Astrocyte (in vitro differentiated cells and primary cell): Measurements from ENCODE around the gene MDP1. TPM values are rescaled to one million over a fixed set of nuclear protein-coding genes. Genes with fewer than 3 reads are reported as not detected.

ENCODE experiments used
- DNase-seq: peaks from one replicate; pipeline ENCODE4 v3.0.0-alpha.2; 2010; ENCODE audit warnings: low read depth
- FAIRE-seq: peaks from 2 replicates; lab custom pipeline; 2011; peaks lifted over from hg19 to GRCh38; lab: Jason Lieb, UNC
- H2AFZ ChIP-seq: 2 replicates; pipeline ENCODE4 v1.6.0; 2012; ENCODE audit warnings: low read depth, low read length, inconsistent platforms
- H3K27ac ChIP-seq: 2 replicates; pipeline ENCODE4 v1.5.1; 2011; ENCODE audit warnings: low read depth, low read length, inconsistent platforms
- H3K27me3 ChIP-seq: 2 replicates; pipeline ENCODE4 v1.6.0; 2011; ENCODE audit warnings: low read length, inconsistent platforms; ENCODE audit not compliant: insufficient read depth
- H3K36me3 ChIP-seq: 2 replicates; pipeline ENCODE4 v1.5.1; 2011; ENCODE audit warnings: low read length, inconsistent platforms; ENCODE audit not compliant: insufficient read depth
- H3K4me1 ChIP-seq: 2 replicates; pipeline ENCODE4 v1.5.1; 2011; ENCODE audit warnings: low read length, inconsistent platforms; ENCODE audit not compliant: insufficient read depth
- H3K4me2 ChIP-seq: 2 replicates; pipeline ENCODE4 v1.6.0; 2012; ENCODE audit warnings: low read length, inconsistent platforms
- H3K4me3 ChIP-seq: 2 replicates; pipeline ENCODE4 v1.5.1; 2011; ENCODE audit warnings: low read depth, mild to moderate bottlenecking, low read length, inconsistent platforms; ENCODE audit not compliant: insufficient read depth
- H3K79me2 ChIP-seq: 2 replicates; pipeline ENCODE4 v1.6.0; 2012; ENCODE audit warnings: mild to moderate bottlenecking, low read length, inconsistent platforms; ENCODE audit not compliant: insufficient read depth
- H3K9ac ChIP-seq: 2 replicates; pipeline ENCODE4 v1.6.0; 2012; ENCODE audit warnings: mild to moderate bottlenecking, low read length, inconsistent platforms
- H3K9me3 ChIP-seq: 2 replicates; pipeline ENCODE4 v1.5.1; 2012; ENCODE audit warnings: low read depth, mild to moderate bottlenecking, low read length, inconsistent platforms; ENCODE audit not compliant: insufficient read depth
- H4K20me1 ChIP-seq: 2 replicates; pipeline ENCODE4 v1.6.0; 2012; ENCODE audit warnings: low read length, inconsistent platforms; ENCODE audit not compliant: insufficient read depth
- H3K27ac Mint-ChIP-seq: one replicate; pipeline ENCODE4 v1.8.0; 2021; ENCODE audit warnings: mild to moderate bottlenecking, mixed read lengths; ENCODE audit not compliant: unreplicated experiment
- H3K27me3 Mint-ChIP-seq: one replicate; pipeline ENCODE4 v1.8.0; 2021; ENCODE audit warnings: low read depth, mixed read lengths; ENCODE audit not compliant: unreplicated experiment
- H3K36me3 Mint-ChIP-seq: one replicate; pipeline ENCODE4 v1.8.0; 2021; ENCODE audit warnings: low read depth, mixed read lengths; ENCODE audit not compliant: unreplicated experiment
- H3K4me1 Mint-ChIP-seq: one replicate; pipeline ENCODE4 v1.8.0; 2021; ENCODE audit warnings: low read depth, mixed read lengths; ENCODE audit not compliant: unreplicated experiment
- H3K4me3 Mint-ChIP-seq: one replicate; pipeline ENCODE4 v1.8.0; 2021; ENCODE audit warnings: mild to moderate bottlenecking, moderate library complexity, mixed read lengths; ENCODE audit not compliant: unreplicated experiment
- H3K9me3 Mint-ChIP-seq: one replicate; pipeline ENCODE4 v1.8.0; 2021; ENCODE audit warnings: mild to moderate bottlenecking, mixed read lengths; ENCODE audit not compliant: unreplicated experiment
- EZH2 ChIP-seq: IDR thresholded peaks from 2 replicates; pipeline ENCODE4 v1.6.1; 2012; ENCODE audit warnings: mild to moderate bottlenecking, low read length, inconsistent platforms; ENCODE audit not compliant: insufficient read depth
- total RNA-seq: library from RNA; stranded (reverse); gene quantifications from 2 replicates; pipeline ENCODE4 v1.2.1, GENCODE V29; 2021
- TF ChIP-seq, protein P1 (sequence below): IDR thresholded peaks from 2 replicates; pipeline ENCODE4 v1.5.1; 2011; ENCODE audit warnings: low read depth, mild to moderate bottlenecking, inconsistent platforms, low read length, moderate library complexity; ENCODE audit not compliant: insufficient read depth

The MDP1 gene
- total RNA-seq, 1 donor from 2014 or later = 8.9 TPM

DNA sequence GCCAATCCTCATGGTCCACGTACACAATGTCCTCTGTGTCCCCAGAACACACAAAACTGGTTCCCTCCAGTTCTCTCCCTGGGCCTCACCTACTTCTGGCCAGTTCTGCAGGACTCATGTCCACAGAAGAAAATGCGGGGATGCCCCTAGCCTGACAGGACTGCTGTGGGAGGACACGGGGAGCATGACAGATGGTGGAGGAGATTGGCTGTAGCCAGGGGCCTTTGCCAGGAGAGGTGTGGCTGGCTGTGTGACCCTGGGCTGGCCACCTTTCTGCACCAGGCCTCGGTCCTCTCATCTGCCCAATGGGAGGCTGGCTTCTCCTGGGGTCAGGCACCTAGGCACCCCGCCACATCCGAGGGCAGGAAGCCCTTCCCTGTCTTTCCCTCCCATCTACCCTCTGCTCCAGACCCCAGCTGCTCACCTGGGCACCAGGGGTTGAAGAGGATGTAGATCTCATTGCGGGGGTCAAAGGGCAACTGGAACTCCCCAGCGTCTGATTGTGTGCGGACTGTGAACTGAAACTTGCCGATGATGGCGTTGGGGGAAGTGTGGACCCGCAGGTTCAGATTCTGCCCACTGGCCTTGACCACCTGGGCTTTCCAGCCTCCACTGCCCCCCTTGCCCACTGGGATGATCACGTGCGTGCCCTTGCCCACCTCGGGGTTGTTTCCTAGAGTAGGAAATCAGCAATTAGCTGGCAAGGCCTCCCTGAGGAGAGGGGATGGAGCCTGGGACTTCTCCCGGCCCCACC lies 44.3 kb upstream of the MDP1 start:
- Mint-ChIP-seq H3K4me1 (peaks cover 5% of the 10 kb centered on the region), H3K27ac (no peak overlapping the region), H3K36me3 (peaks cover 17% of the 10 kb centered on the region), H3K9me3 (no peaks in the 10 kb centered on the region), H3K4me3 (no peak overlapping the region), H3K27me3 (peaks cover 8% of the 10 kb centered on the region)
- H2AFZ ChIP-seq = no peak overlapping the region
- no peak overlapping the region for H3K9ac ChIP-seq
- H3K36me3 ChIP-seq = no peaks in the 10 kb centered on the region
- no peak overlapping the region for H3K27ac ChIP-seq
- no peak for TF ChIP-seq EZH2
- TF ChIP-seq, protein P1, sequence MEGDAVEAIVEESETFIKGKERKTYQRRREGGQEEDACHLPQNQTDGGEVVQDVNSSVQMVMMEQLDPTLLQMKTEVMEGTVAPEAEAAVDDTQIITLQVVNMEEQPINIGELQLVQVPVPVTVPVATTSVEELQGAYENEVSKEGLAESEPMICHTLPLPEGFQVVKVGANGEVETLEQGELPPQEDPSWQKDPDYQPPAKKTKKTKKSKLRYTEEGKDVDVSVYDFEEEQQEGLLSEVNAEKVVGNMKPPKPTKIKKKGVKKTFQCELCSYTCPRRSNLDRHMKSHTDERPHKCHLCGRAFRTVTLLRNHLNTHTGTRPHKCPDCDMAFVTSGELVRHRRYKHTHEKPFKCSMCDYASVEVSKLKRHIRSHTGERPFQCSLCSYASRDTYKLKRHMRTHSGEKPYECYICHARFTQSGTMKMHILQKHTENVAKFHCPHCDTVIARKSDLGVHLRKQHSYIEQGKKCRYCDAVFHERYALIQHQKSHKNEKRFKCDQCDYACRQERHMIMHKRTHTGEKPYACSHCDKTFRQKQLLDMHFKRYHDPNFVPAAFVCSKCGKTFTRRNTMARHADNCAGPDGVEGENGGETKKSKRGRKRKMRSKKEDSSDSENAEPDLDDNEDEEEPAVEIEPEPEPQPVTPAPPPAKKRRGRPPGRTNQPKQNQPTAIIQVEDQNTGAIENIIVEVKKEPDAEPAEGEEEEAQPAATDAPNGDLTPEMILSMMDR = no peak
- H3K4me1 ChIP-seq = peaks cover 3% of the 10 kb centered on the region
- DNase-seq (no peak), FAIRE-seq (no peak)
- H3K4me2 ChIP-seq = no peak overlapping the region
- H4K20me1 ChIP-seq = no peaks in the 10 kb centered on the region
- H3K27me3 ChIP-seq = no peaks in the 10 kb centered on the region
- no peak overlapping the region for H3K4me3 ChIP-seq
- no peaks in the 10 kb centered on the region for H3K79me2 ChIP-seq
- no peaks in the 10 kb centered on the region for H3K9me3 ChIP-seq

DNA sequence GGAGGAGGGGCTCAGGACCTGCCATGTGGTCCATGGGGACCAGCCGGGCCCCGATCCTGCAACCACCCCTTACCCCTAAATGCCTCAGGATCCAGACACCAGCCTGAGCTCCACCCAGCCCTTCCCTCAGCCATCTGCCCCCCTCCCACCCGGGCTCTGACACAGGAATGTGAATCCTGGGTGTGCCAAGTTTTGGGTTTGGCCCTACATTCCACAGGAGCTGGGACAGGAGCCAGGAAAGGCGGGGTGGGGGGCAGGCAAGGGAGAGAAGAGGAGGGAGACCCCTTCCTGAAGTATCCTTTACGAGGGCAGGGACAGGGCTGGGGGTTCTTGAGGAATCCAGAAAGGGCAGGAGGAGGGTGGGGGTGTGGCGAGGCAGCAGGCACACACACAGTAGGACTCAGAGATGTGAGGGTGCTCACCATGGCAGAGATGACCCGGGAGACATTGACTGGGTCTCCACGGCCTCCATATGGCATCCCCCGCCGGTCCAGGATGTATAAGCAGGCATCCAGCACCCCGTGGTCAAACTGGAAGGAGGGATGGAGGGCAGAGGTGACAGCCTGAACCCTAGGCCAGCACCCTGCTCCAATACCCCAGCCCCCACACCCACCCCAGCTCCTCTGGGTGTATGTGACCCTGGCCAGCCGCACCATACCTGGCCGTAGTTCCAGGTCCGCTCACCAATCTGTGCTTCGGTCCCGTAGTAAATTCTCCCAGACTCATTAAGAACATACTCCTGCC lies 43.6 kb upstream of the MDP1 start:
- Histone ChIP-seq H3K27ac (no peak overlapping the region), H3K4me3 (no peak overlapping the region), H3K4me2 (no peak overlapping the region), H3K36me3 (no peaks in the 10 kb centered on the region), H4K20me1 (no peaks in the 10 kb centered on the region), H3K9me3 (no peaks in the 10 kb centered on the region), H3K4me1 (peaks cover 3% of the 10 kb centered on the region), H3K27me3 (no peaks in the 10 kb centered on the region), H3K9ac (no peak overlapping the region), H2AFZ (peak overlapping the region; percentile 10), H3K79me2 (no peaks in the 10 kb centered on the region)
- peaks cover 8% of the 10 kb centered on the region for H3K27me3 Mint-ChIP-seq
- no peak overlapping the region for H3K27ac Mint-ChIP-seq
- no peaks in the 10 kb centered on the region for H3K9me3 Mint-ChIP-seq
- TF ChIP-seq EZH2 = no peak
- TF ChIP-seq, protein P1 = no peak
- FAIRE-seq = no peak
- peaks cover 5% of the 10 kb centered on the region for H3K4me1 Mint-ChIP-seq
- H3K4me3 Mint-ChIP-seq = no peak overlapping the region
- DNase-seq = peak; percentile 53
- peaks cover 17% of the 10 kb centered on the region for H3K36me3 Mint-ChIP-seq
